HFF-Myc (cell line): Measurements from ENCODE around the gene DAG1.

Source experiments
- DNase-seq: peaks from one replicate; pipeline ENCODE4 v3.0.0-alpha.2; 2011; ENCODE audit warnings: low read depth; ENCODE audit errors: extremely low read depth
- H3K4me3 ChIP-seq: replicated peaks from 2 replicates; pipeline ENCODE4 v1.5.1; 2011; ENCODE audit warnings: low read depth, mild to moderate bottlenecking, control low read depth, low read length
- TF ChIP-seq, protein P1 (sequence below): IDR thresholded peaks from 2 replicates; pipeline ENCODE4 v1.5.1; 2012; ENCODE audit warnings: mild to moderate bottlenecking, low read depth, low read length, control low read depth; ENCODE audit errors: missing control alignments

DAG1 gene

GRCh38 chr3:49460188-49460890, 9.7 kb upstream of the DAG1 start:
- TF ChIP-seq, protein P1, sequence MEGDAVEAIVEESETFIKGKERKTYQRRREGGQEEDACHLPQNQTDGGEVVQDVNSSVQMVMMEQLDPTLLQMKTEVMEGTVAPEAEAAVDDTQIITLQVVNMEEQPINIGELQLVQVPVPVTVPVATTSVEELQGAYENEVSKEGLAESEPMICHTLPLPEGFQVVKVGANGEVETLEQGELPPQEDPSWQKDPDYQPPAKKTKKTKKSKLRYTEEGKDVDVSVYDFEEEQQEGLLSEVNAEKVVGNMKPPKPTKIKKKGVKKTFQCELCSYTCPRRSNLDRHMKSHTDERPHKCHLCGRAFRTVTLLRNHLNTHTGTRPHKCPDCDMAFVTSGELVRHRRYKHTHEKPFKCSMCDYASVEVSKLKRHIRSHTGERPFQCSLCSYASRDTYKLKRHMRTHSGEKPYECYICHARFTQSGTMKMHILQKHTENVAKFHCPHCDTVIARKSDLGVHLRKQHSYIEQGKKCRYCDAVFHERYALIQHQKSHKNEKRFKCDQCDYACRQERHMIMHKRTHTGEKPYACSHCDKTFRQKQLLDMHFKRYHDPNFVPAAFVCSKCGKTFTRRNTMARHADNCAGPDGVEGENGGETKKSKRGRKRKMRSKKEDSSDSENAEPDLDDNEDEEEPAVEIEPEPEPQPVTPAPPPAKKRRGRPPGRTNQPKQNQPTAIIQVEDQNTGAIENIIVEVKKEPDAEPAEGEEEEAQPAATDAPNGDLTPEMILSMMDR, result no peak
- no peak overlapping the region for H3K4me3 ChIP-seq
- DNase-seq, result no peak

DNA sequence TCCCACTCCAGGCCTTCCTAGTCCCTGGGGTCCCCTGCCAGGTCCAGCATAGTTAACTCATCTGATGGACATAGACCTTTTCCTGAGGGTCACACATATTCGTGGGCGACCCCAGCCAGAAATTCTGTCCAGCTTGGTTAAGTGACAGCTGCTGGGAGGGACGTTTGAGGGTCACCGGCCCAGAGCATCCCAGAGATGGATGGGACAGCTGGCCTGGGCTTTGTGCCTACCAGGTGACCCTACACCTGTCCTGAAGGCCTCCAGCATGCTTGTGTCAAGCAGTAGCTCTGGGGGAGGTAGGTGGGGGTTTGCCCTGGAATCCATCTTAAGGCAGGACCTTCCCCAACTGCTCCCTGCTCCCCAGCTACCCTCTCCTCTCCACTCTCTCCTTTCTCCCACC, 9.1 kb upstream of the DAG1 start:
- TF ChIP-seq, protein P1, result no peak
- H3K4me3 ChIP-seq, result no peak overlapping the region
- no peak for DNase-seq

- no peak overlapping the region for H3K4me3 ChIP-seq
- no peak for DNase-seq
- TF ChIP-seq, protein P1, result no peak
Measured at GRCh38 chr3:49461443-49462171, 8.5 kb upstream of the DAG1 start.

- DNase-seq, result no peak
- TF ChIP-seq, protein P1, result no peak
- H3K4me3 ChIP-seq, result no peak overlapping the region
Measured at GRCh38 chr3:49462222-49462621, 7.8 kb upstream of the DAG1 start.

DNA sequence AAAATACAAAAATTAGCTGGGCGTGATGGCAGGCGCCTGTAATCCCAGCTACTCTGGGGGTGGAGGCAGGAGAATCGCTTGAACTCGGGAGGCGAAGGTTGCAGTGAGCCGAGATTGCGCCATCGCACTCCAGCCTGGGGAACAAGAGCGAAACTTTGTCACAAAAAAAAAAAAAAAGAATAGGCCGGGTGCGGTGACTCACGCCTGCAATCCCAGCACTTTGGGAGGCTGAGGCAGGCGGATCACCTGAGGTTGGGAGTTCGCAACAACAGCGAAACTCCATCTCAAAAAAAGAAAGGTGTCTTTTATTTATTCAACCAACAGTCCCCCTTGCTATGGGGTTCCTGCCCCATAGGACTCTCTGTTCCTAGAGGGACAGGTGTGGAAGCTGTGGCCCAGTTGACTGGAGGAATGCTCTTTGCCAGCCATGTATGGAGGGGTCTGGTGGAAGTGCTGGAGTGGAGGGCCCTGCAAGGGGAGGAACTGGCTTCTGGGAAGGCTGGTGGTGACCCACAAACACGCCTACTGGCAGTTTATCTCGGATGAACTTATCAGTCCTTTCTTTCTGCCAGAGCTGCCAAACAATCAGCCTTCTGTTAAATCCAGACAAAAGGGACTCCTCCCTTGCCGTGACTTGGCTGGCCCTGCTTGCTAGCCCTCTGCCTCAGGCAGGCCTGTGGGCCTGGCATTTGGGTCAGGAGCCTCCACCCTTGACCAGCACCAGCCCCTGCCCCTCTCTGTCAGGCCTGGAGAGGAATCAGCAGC, 4.6 kb upstream of the DAG1 start:
- no peak overlapping the region for H3K4me3 ChIP-seq
- TF ChIP-seq, protein P1, result no peak
- DNase-seq, result no peak

- no peak overlapping the region for H3K4me3 ChIP-seq
- no peak for DNase-seq
Measured at GRCh38 chr3:49466085-49466484, 4.0 kb upstream of the DAG1 start.

More at GRCh38 chr3:49466085-49466484, 4.0 kb upstream of the DAG1 start:
- TF ChIP-seq, protein P1, result no peak
